PC-3 (cell line): ENCODE data around the gene RPAP2.
"Not testable (repeated sequence)": the region's sequence is repeated elsewhere in the genome, so short reads cannot be mapped to it uniquely, and the experiment has no call there.

Source experiments
- EZH2phosphoT487 ChIP-seq: fragments of 300-600 bp; sonication (generic); IDR thresholded peaks from 2 replicates; pipeline ENCODE4 v1.6.1; 2018; ENCODE audit warnings: mild to moderate bottlenecking, antibody characterized with exemption, low read length, borderline replicate concordance
- TF ChIP-seq, protein P1 (sequence below): fragments of 300-600 bp; sonication (generic); conservative IDR thresholded peaks from 2 replicates; pipeline ENCODE4 v1.5.1; 2017; ENCODE audit warnings: antibody characterized with exemption, low read depth, mild to moderate bottlenecking, low read length

DNA sequence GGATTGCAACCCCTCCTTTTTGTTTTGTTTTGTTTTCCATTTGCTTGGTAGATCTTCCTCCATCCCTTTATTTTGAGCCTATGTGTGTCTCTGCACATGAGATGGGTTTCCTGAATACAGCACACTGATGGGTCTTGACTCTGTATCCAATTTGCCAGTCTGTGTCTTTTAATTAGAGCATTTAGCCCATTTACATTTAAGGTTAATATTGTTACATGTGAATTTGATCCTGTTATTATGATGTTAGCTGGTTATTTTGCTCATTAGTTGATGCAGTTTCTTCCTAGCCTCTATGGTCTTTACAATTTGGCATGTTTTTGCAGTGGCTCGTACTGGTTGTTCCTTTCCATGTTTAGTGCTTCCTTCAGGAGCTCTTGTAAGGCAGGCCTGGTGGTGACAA, 135.7 kb downstream of the RPAP2 start:
- TF ChIP-seq, protein P1, sequence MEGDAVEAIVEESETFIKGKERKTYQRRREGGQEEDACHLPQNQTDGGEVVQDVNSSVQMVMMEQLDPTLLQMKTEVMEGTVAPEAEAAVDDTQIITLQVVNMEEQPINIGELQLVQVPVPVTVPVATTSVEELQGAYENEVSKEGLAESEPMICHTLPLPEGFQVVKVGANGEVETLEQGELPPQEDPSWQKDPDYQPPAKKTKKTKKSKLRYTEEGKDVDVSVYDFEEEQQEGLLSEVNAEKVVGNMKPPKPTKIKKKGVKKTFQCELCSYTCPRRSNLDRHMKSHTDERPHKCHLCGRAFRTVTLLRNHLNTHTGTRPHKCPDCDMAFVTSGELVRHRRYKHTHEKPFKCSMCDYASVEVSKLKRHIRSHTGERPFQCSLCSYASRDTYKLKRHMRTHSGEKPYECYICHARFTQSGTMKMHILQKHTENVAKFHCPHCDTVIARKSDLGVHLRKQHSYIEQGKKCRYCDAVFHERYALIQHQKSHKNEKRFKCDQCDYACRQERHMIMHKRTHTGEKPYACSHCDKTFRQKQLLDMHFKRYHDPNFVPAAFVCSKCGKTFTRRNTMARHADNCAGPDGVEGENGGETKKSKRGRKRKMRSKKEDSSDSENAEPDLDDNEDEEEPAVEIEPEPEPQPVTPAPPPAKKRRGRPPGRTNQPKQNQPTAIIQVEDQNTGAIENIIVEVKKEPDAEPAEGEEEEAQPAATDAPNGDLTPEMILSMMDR: not testable (repeated sequence)
- TF ChIP-seq EZH2phosphoT487: not testable (repeated sequence)
